G401.6 (cell line): Measurements from ENCODE around the gene CD46.

Experiments used
- FAIRE-seq: peaks from 2 replicates; lab custom pipeline; 2012; peaks lifted over from hg19 to GRCh38; lab: Jason Lieb, UNC

CD46 gene

GRCh38 chr1:207830788-207831187 is 78.9 kb downstream of the CD46 start:
- FAIRE-seq: no peak

GRCh38 chr1:207831517-207832327 is 79.9 kb downstream of the CD46 start:
- FAIRE-seq: no peak

GRCh38 chr1:207832796-207833195 is 80.9 kb downstream of the CD46 start:
- FAIRE-seq: no peak

GRCh38 chr1:207833381-207833780 is 81.5 kb downstream of the CD46 start:
- FAIRE-seq: no peak

GRCh38 chr1:207833956-207834660 is 82.3 kb downstream of the CD46 start:
- FAIRE-seq: no peak

- no peak for FAIRE-seq
Observed at GRCh38 chr1:207835958-207836357, 84.1 kb downstream of the CD46 start.

GRCh38 chr1:207836591-207837347 is 84.9 kb downstream of the CD46 start:
- FAIRE-seq: no peak

- no peak for FAIRE-seq
Observed at GRCh38 chr1:207837673-207838072, 85.8 kb downstream of the CD46 start.

- FAIRE-seq: no peak
Observed at GRCh38 chr1:207838156-207839082, 86.6 kb downstream of the CD46 start.

GRCh38 chr1:207839083-207839413 is 87.2 kb downstream of the CD46 start:
- FAIRE-seq: no peak

GRCh38 chr1:207840380-207840779 is 88.5 kb downstream of the CD46 start:
- no peak for FAIRE-seq

- FAIRE-seq: no peak
Observed at GRCh38 chr1:207841293-207841692, 89.4 kb downstream of the CD46 start.

GRCh38 chr1:207841901-207842300 is 90.0 kb downstream of the CD46 start:
- FAIRE-seq: no peak

GRCh38 chr1:207842506-207842905 is 90.7 kb downstream of the CD46 start:
- FAIRE-seq: no peak

- no peak for FAIRE-seq
Observed at GRCh38 chr1:207844371-207844770, 92.5 kb downstream of the CD46 start.
